HG03159 (cell line): Measurements from ENCODE around the gene NBR1.
A peak's percentile ranks its signal among the peaks of the same experiment; 100 is the strongest.
"Not testable (repeated sequence)": the region's sequence is repeated elsewhere in the genome, so short reads cannot be mapped to it uniquely, and the experiment has no call there.

Experiments used
- ATAC-seq: cut with Tn5 transposase; IDR thresholded peaks from one replicate; pipeline ENCODE4 v1.9.1; 2021; ENCODE audit warnings: mild to moderate bottlenecking, moderate library complexity; ENCODE audit not compliant: unreplicated experiment

NBR1 gene

GRCh38 chr17:43155666-43156065 is 15.3 kb upstream of the NBR1 start:
- no peak for ATAC-seq

DNA sequence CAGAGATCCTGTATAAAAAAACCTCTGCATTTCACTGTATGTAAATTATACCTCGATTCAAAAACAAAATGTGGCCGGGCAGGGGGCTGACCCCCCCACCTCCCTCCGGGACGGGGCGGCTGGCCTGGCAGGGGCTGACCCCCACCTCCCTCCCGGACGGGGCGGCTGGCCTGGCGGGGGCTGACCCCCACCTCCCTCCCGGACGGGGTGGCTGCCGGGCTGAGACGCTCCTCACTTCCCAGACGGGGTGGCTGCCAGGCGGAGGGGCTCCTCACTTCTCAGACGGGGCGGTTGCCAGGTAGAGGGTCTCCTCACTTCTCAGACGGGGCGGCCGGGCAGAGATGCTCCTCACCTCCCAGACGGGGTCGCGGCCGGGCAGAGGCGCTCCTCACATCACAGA is 11.8 kb upstream of the NBR1 start:
- not testable (repeated sequence) for ATAC-seq

DNA sequence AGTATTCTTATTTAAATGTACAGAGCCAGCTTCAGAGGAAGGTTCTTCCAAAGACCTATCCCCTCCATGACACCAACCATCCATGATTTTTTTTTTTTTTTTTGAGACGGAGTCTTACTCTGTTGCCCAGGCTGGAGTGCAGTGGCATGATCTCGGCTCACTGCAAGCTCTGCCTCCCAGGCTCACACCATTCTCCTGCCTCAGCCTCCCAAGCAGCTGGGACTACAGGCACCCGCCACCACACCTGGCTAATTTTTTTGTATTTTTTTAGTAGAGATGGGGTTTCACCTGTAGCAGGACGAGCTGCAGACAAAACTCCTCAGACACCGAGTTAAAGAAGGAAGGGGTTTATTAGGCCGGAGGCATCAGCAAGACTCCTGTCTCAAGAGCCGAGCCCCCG is 11.1 kb upstream of the NBR1 start:
- not testable (repeated sequence) for ATAC-seq

GRCh38 chr17:43165971-43166370 is 5.0 kb upstream of the NBR1 start:
- not testable (repeated sequence) for ATAC-seq

- ATAC-seq = peak; percentile 13
Measured at GRCh38 chr17:43169561-43170139, 1.4 kb upstream of the NBR1 start.

- peak; percentile 57 for ATAC-seq
Measured at GRCh38 chr17:43170140-43170765, 761 bp upstream of the NBR1 start.

DNA sequence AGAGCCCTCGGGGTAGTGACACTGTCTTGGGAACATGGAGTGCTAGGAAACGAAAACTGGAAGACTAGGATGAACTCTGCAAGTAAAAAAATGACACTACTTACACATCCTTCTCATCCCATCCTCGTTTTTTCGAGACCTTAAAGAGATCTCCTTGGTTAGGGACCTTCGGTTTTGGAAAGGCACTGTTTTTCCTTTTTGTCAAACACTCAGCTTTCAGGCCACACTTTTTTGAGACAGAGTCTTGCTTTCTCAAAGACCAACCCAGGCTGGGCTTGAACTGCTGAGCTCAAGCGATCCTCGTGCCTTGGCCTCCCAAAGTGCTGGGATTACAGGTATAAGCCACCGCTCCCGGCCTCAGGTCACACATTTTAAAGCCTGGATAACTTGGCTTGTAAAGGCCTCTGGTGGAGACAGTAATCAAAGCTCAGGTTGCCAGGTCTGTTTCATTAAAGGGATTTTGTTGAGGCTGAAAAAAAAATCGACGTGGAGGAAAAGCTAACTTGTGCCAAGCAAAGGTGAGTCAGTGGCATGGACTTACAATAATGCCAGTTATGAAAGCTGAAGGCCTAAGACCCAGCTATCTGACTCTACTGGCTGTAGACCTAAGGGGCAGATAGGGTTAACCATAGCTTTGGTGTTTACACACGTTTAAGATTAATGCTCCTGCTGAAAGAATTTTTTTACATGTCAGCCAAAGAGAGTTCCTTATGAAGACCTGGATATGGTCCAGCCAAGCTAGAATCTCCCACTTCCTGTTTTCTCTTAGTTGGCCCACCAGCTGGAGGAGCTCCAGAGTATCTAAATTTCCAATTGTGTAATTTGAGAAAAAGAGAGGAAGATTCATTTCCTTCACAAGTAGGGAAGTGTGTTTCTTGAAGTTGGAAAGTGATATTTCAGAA is 823 bp downstream of the NBR1 start:
- ATAC-seq = no peak

DNA sequence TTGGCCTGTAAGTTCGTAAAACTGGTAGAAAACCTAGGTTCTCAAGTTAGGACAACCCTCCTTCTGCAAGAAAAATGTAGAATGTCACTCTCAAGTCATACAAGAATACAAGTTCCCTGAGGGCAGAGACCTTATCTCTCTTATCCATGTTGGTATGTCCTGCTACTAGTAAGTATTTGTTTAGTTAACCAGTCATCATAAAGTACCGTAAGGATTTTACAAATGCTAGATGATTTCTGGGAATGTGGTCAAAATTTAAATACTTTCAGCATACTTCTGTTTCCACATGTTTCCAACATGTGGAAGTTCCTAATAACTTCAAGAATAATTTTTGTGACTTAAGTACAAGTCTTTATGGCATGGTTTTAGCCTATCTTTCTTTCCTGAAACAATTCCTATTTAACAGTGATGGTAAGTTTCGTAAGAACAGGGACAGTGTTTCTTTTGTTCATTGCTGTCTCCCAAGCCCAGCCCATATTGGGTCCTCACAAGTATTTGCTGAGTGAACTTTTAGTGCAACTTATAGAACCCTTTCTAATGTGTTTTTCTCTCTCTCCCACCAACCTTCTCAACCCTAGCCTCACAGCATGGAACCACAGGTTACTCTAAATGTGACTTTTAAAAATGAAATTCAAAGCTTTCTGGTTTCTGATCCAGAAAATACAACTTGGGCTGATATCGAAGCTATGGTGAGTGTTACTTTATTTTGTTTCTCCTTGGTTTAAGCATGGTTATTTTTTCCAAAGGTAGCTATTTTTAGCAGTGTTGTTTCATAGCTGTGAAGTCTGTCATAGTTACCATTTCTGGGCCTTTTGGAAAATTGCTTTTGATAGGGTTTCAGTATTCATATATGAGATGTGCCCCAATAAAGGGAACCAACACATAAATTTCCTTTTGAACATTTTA is 4.5 kb downstream of the NBR1 start:
- no peak for ATAC-seq

DNA sequence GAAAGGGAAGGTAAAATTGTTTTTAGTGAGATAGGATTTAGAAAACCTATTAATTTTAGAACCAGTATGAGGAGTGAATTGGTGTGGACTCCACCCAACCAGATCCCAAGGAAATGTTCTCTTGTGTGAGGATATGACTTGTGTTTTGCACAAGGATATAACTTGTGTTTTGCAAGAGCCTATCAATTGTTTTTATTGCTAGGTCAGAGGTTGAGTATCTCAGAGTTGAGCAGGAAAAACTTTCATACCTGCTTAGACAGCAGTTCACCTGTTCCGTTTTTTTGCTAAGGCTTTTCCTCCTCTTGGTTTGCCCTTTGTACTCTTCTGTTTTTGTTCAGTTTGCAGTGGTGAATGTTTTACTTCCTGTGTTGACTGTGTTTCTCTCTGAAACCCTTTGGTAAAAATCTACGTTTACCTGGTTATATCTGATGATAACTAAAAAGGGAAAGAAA is 5.1 kb downstream of the NBR1 start:
- ATAC-seq = no peak

DNA sequence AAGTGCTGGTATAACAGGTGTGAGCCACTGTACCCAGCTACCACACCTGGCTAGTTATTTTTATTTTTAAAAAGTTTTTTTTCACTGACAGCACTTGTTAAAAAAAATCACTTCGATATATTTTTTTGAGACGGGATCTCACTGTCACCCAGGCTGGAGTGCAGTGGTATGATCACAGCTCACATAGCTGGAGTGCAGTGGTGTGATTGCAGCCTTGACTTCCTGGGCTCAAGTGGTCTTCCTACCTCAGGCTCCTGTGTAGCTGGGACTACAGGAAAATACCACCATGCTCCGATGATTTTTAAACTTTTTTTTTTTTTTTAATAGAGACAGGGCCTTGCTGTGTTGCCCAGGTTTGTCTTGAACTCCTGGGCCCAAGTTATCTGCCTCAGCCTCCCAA is 12.9 kb downstream of the NBR1 start:
- ATAC-seq = no peak

DNA sequence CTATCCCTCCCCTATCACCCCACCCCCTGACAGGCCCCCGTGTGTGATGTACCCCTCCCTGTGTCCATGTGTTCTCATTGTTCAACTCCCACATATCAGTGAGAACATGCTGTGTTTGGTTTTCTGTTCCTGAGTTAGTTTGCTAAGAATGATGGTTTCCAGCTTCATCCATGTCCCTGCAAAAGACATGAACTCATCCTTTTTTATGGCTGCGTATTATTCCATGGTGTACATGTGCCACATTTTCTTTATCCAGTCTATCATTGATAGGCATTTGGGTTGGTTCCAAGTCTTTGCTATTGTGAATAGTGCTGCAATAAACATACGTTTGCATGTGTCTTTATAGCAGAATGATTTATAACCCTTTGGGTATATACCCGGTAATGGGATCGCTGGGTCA is 15.6 kb downstream of the NBR1 start:
- not testable (repeated sequence) for ATAC-seq

DNA sequence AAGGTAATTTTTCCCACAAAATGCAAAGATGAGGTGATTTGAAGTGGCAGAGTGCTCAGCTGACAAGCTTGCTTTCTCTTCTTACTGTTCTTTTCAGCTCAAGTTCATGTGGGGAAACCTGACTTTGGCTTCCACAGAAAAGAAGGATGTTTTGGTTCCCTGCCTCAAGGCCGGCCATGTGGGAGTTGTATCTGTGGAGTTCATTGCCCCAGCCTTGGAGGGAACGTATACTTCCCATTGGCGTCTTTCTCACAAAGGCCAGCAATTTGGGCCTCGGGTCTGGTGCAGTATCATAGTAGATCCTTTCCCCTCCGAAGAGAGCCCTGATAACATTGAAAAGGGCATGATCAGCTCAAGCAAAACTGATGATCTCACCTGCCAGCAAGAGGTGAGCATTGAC is 22.2 kb downstream of the NBR1 start:
- ATAC-seq = no peak

- no peak for ATAC-seq
Measured at GRCh38 chr17:43199633-43200032, 28.6 kb downstream of the NBR1 start.

GRCh38 chr17:43200127-43200526 is 29.1 kb downstream of the NBR1 start:
- ATAC-seq = no peak

- not testable (repeated sequence) for ATAC-seq
Measured at GRCh38 chr17:43203013-43203412, 32.0 kb downstream of the NBR1 start.

DNA sequence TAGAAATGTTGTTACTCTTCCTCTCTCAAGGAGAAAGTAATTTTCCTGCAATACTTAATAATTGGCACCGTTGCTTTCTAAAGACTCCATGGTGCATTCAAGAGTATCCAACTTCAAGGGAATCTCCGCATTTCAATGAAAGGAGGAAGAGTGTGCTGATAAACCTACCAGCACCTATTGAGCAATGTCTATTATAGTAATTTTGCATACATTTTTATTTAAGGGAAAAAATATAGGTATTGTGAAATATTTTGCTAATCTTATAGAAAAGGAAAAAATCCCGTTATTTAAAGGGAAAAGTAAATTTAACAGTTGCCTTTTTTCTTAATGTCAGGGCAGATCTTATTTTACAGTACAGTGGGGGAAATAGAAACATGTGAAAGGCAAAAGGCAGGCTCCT is 39.6 kb downstream of the NBR1 start:
- no peak for ATAC-seq

DNA sequence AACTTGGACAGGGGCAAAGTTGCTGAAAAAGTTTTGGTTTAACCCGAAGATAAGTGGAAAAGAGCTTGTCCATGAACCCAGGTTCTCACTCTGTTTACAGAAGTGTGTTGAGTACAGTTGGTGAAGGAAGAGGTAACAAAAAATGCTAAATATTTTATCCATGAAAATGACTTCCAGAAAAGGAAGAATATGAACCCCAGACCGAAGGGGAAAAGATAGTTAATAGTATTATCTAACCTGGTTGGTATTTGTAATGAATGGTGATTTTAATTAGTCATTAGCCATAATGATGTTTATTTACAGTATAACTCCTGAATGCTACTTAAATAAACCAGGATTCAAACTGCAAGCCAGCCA is 40.1 kb downstream of the NBR1 start:
- ATAC-seq = no peak

DNA sequence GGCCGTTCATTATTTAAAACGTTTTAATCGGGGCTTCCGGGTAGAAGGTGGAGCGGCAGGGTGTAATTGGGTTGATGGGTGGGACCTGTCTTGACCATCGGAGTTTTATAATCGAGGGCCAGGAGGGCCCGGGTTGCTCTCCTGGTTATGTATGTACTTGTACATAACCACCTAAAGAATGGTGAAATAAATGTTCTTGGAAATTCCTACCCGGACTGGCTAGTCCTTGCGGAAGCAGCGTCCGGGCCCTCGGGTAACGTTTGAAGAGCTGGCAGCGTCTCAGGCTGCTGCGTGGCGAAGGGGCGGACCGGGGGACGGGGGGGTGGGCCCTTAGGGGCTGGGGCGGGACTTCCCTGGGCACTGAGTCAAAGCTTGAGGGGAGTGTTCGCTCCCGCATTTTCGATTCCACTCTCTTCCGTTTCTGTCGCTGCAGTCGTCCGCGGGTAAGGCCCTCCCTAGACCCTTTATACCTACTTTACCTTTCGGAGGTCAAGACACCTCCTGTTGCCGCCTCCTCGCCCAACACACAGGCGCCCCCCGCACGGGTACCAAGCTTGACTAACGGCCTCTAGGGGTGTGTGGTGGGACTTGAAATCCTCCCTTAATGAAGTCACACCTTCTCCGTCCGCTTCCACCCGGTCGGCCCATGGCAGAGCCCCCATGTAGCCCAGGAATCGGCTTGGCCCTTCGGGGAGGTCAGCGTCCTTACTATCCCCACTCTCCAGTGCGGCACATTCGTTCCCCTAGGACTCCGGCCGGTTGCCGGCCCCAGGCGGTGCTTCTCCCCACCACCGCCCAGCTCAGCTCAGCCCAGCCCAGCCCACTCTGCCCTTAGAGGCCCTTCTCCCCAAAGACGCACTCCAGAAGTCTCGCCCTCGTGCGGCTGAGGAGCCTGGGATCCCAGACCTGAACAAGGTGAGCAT is 40.7 kb downstream of the NBR1 start, which contains the start of gene TMEM106A:
Gene TMEM106A, plus strand, starts transcription at position 396 of the 923 bp plus-strand sequence. CDS start 1,167 bp downstream, outside the sequence.
- ATAC-seq = peak; percentile 70

DNA sequence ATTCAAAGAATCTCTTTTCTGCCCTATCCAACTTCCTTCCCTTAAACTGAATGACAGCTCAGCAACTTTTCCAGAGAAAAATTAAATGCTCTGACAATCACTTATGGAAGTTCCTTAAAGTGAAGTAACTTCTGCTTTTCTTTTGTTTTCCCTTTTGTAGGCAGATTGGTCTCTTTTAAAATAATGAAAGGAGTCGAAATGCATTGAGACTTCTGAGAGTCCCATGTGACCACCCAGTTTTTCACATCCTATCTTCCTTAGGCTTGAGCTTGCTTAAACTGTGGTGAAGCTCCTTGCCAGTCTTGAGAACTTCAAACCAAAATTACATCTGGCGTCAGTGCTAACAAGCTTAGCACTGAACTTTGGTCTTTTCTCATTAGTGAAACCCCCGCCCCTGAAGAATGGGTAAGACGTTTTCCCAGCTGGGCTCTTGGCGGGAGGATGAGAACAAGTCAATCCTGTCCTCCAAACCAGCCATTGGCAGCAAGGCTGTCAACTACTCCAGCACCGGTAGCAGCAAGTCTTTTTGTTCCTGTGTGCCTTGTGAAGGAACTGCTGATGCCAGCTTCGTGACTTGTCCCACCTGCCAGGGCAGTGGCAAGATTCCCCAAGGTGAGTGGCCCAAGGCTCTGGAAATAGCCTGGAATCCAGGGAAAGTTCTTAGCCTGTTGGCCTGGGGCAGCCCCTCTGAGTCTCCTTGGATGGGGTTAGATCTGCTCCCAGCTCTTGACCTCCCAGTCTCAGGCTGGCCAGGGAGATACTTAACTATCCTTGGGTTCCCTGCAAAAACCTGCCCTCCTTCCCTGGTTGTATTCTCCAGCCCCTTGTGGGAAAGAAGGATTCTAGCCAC is 41.9 kb downstream of the NBR1 start:
- ATAC-seq = no peak
